ENCODE data around the gene CDADC1. TPM values are rescaled to one million over a fixed set of nuclear protein-coding genes. Genes with fewer than 3 reads are reported as not detected.

CDADC1 gene
- total and polyA plus RNA-seq, 2 of the 13 experiments (the other 11 are each of a cell fraction or from before 2014, with no cell fraction given): 2.4 to 9.0 TPM

GRCh38 chr13:49235856-49236431 lies 11.8 kb upstream of the CDADC1 start:
- POLR2A ChIA-PET: interaction anchor here (1.9 kb wide), 1 partner anchor 12 kb away, joined by 7 read pairs; the partner anchor contains the start of gene CDADC1
- WGBS (ENCODE audit: low lambda C conversion rate): 59% methylated on average over 6 of the region's 6 CpGs
- FAIRE-seq (no peak), DNase-seq (ENCODE audit: low spot score) (no peak), ATAC-seq (no peak)
- H3K4me3 ChIP-seq (replicated peaks in 1 of 3; ENCODE audit: insufficient read depth in 1 of 3, low read depth in 2 of 3, low read length in 3 of 3): no peak overlapping the region
- in situ Hi-C loops (cut with HindIII; ENCODE audit: extremely low pct_ligation_motif_present, low pct_unique_long_range_greater_than_20kb) (no loop called here), intact Hi-C loops (cut with micrococcal nuclease; ENCODE audit: unreplicated experiment) (no loop called here)
- H3K36me3 ChIP-seq (replicated peaks in 1 of 2; ENCODE audit: control insufficient read depth in 1 of 2, insufficient read depth in 2 of 2, low read length in 2 of 2): no peaks in the 10 kb centered on the region
- no peak overlapping the region for H3K4me2 ChIP-seq (ENCODE audit: low read depth, low read length)
- no TSS peak for BruUV-seq (replicated peaks)
- no peak overlapping the region for H2AFZ ChIP-seq (ENCODE audit: low read length)
- CTCF ChIA-PET (ENCODE audit: low intra/inter-chr PET ratio, low total read pairs): no interaction called here
- no peak overlapping the region for H3K27ac ChIP-seq (ENCODE audit: extremely low read length, insufficient read depth, low read length)
- no peaks in the 10 kb centered on the region for H3K9me3 ChIP-seq (ENCODE audit: low read length)
- H4K20me1 ChIP-seq (ENCODE audit: insufficient read depth, low read length): no peaks in the 10 kb centered on the region
- H3K4me1 ChIP-seq (ENCODE audit: insufficient read depth, low read length): no peaks in the 10 kb centered on the region
- no peak overlapping the region for H3K9ac ChIP-seq (ENCODE audit: insufficient read depth, low read depth, low read length)
- no peaks in the 10 kb centered on the region for H3K27me3 ChIP-seq (ENCODE audit: control insufficient read depth in 1 of 2, insufficient read depth in 2 of 2, low read length in 2 of 2)
- no peaks in the 10 kb centered on the region for H3K79me2 ChIP-seq (ENCODE audit: insufficient read depth, low read length)
- TF ChIP-seq MAFK (conservative IDR thresholded peaks at IDR 0.05 in 1 of 2, IDR thresholded peaks at IDR 0.05 in 1 of 2; ENCODE audit: low read length in 2 of 2) (no peak), ZNF556 (CRISPR knock-in tag; IDR thresholded peaks at IDR 0.05; ENCODE audit: borderline replicate concordance) (no peak), CREM (IDR thresholded peaks at IDR 0.05) (no peak), CREM (CRISPR knock-in tag; IDR thresholded peaks at IDR 0.05) (no peak), CTCF (CRISPR knock-in tag; IDR thresholded peaks at IDR 0.05) (no peak), ZNF253 (CRISPR knock-in tag; IDR thresholded peaks at IDR 0.05; ENCODE audit: borderline replicate concordance) (no peak), MAZ (IDR thresholded peaks at IDR 0.05; ENCODE audit: borderline replicate concordance, low read depth, low read length) (no peak), MAZ (CRISPR knock-in tag; IDR thresholded peaks at IDR 0.05; ENCODE audit: low read depth) (no peak), SYNCRIP (IDR thresholded peaks at IDR 0.05; ENCODE audit: insufficient read depth, low read depth, low read length) (no peak), POLR2AphosphoS2 (IDR thresholded peaks at IDR 0.05; ENCODE audit: low read depth, low read length) (no peak), ZNF652 (CRISPR knock-in tag; IDR thresholded peaks at IDR 0.05; ENCODE audit: borderline replicate concordance, low read depth) (no peak), DZIP1 (CRISPR knock-in tag; IDR thresholded peaks at IDR 0.05) (no peak), FOXP1 (IDR thresholded peaks at IDR 0.05) (no peak), FOXP1 (CRISPR knock-in tag; IDR thresholded peaks at IDR 0.05) (no peak), ZNF589 (CRISPR knock-in tag; conservative IDR thresholded peaks at IDR 0.05) (no peak), ZNF674 (CRISPR knock-in tag; IDR thresholded peaks at IDR 0.05; ENCODE audit: low read depth) (no peak), ZNF569 (CRISPR knock-in tag; IDR thresholded peaks at IDR 0.05; ENCODE audit: borderline replicate concordance) (no peak), ZNF335 (CRISPR knock-in tag; IDR thresholded peaks at IDR 0.05) (no peak), KAT2B (IDR thresholded peaks at IDR 0.05; ENCODE audit: borderline replicate concordance, low read depth, low read length) (no peak)

Measured in HepG2 (cell line).